ENCODE results near the gene CCR5AS.

Gene CCR5AS

DNA sequence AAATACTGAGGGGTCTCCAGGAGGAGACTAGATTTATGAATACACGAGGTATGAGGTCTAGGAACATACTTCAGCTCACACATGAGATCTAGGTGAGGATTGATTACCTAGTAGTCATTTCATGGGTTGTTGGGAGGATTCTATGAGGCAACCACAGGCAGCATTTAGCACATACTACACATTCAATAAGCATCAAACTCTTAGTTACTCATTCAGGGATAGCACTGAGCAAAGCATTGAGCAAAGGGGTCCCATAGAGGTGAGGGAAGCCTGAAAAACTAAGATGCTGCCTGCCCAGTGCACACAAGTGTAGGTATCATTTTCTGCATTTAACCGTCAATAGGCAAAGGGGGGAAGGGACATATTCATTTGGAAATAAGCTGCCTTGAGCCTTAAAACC, 31.6 kb downstream of the CCR5AS start:
- DNase-seq, result no peak

DNA sequence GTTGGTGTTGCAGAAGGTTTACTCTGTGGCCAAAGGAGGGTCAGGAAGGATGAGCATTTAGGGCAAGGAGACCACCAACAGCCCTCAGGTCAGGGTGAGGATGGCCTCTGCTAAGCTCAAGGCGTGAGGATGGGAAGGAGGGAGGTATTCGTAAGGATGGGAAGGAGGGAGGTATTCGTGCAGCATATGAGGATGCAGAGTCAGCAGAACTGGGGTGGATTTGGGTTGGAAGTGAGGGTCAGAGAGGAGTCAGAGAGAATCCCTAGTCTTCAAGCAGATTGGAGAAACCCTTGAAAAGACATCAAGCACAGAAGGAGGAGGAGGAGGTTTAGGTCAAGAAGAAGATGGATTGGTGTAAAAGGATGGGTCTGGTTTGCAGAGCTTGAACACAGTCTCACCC, 32.1 kb downstream of the CCR5AS start:
- no peak for DNase-seq

DNA sequence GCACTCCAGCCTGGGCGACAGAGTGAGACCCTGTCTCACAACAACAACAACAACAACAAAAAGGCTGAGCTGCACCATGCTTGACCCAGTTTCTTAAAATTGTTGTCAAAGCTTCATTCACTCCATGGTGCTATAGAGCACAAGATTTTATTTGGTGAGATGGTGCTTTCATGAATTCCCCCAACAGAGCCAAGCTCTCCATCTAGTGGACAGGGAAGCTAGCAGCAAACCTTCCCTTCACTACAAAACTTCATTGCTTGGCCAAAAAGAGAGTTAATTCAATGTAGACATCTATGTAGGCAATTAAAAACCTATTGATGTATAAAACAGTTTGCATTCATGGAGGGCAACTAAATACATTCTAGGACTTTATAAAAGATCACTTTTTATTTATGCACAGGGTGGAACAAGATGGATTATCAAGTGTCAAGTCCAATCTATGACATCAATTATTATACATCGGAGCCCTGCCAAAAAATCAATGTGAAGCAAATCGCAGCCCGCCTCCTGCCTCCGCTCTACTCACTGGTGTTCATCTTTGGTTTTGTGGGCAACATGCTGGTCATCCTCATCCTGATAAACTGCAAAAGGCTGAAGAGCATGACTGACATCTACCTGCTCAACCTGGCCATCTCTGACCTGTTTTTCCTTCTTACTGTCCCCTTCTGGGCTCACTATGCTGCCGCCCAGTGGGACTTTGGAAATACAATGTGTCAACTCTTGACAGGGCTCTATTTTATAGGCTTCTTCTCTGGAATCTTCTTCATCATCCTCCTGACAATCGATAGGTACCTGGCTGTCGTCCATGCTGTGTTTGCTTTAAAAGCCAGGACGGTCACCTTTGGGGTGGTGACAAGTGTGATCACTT, 34.1 kb downstream of the CCR5AS start:
- DNase-seq, result peak in 1 of 3 experiments; percentile 3

DNA sequence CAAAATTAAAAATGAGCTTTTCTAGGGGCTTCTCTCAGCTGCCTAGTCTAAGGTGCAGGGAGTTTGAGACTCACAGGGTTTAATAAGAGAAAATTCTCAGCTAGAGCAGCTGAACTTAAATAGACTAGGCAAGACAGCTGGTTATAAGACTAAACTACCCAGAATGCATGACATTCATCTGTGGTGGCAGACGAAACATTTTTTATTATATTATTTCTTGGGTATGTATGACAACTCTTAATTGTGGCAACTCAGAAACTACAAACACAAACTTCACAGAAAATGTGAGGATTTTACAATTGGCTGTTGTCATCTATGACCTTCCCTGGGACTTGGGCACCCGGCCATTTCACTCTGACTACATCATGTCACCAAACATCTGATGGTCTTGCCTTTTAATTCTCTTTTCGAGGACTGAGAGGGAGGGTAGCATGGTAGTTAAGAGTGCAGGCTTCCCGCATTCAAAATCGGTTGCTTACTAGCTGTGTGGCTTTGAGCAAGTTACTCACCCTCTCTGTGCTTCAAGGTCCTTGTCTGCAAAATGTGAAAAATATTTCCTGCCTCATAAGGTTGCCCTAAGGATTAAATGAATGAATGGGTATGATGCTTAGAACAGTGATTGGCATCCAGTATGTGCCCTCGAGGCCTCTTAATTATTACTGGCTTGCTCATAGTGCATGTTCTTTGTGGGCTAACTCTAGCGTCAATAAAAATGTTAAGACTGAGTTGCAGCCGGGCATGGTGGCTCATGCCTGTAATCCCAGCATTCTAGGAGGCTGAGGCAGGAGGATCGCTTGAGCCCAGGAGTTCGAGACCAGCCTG, 35.1 kb downstream of the CCR5AS start:
- DNase-seq, result no peak

DNA sequence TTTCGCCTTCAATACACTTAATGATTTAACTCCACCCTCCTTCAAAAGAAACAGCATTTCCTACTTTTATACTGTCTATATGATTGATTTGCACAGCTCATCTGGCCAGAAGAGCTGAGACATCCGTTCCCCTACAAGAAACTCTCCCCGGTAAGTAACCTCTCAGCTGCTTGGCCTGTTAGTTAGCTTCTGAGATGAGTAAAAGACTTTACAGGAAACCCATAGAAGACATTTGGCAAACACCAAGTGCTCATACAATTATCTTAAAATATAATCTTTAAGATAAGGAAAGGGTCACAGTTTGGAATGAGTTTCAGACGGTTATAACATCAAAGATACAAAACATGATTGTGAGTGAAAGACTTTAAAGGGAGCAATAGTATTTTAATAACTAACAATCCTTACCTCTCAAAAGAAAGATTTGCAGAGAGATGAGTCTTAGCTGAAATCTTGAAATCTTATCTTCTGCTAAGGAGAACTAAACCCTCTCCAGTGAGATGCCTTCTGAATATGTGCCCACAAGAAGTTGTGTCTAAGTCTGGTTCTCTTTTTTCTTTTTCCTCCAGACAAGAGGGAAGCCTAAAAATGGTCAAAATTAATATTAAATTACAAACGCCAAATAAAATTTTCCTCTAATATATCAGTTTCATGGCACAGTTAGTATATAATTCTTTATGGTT, 35.9 kb downstream of the CCR5AS start, which contains the start of gene CCR5:
Gene CCR5, plus strand, starts transcription at position 108 of the 680 bp plus-strand sequence. CDS start 1,957 bp downstream, outside the sequence.
- DNase-seq, result no peak

DNA sequence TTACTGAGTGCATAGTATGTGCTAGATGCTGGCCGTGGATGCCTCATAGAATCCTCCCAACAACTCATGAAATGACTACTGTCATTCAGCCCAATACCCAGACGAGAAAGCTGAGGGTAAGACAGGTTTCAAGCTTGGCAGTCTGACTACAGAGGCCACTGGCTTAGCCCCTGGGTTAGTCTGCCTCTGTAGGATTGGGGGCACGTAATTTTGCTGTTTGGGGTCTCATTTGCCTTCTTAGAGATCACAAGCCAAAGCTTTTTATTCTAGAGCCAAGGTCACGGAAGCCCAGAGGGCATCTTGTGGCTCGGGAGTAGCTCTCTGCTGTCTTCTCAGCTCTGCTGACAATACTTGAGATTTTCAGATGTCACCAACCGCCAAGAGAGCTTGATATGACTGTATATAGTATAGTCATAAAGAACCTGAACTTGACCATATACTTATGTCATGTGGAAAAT, 37.2 kb downstream of the CCR5AS start:
- DNase-seq, result no peak

DNA sequence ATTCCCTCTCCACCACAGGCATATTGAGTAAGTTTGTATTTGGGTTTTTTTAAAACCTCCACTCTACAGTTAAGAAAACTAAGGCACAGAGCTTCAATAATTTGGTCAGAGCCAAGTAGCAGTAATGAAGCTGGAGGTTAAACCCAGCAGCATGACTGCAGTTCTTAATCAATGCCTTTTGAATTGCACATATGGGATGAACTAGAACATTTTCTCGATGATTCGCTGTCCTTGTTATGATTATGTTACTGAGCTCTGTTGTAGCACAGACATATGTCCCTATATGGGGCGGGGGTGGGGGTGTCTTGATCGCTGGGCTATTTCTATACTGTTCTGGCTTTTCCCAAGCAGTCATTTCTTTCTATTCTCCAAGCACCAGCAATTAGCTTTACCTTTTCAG, 37.7 kb downstream of the CCR5AS start:
- no peak for DNase-seq

DNA sequence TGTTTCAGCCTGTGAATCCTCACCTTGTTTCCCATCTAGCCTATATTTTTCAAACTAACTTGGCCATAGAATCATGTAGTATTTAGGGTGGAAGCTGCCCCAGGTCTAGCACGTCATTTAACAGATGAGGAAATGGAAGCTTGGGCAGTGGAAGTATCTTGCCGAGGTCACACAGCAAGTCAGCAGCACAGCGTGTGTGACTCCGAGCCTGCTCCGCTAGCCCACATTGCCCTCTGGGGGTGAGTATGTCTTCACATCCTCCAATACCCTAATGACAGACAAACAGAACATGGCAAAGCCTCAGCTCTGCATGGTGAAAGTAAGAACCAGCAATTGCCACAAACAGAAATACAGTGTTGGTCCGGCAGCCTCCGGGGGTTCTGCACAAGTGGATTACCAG, 38.3 kb downstream of the CCR5AS start:
- DNase-seq, result peak in 1 of 3 experiments; percentile 4

DNA sequence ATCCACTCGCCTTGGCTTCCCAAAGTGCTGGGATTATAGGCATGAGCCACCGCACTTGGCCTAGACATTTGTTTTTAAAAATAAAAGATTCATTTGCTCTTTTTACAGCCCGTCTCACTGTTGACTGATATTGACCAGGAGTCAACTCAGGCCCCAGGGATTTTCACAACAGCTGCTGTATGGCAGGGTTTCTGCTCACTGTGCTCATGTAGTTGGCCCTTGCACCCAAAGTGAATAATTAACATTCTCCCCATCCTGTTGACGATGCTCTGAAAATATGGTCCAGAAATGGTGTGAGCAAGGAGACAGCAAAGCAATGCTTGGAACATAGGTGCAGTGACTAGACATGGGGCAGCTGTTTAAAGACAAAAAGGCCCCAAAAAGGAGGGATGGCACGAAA, 39.1 kb downstream of the CCR5AS start:
- DNase-seq, result no peak

DNA sequence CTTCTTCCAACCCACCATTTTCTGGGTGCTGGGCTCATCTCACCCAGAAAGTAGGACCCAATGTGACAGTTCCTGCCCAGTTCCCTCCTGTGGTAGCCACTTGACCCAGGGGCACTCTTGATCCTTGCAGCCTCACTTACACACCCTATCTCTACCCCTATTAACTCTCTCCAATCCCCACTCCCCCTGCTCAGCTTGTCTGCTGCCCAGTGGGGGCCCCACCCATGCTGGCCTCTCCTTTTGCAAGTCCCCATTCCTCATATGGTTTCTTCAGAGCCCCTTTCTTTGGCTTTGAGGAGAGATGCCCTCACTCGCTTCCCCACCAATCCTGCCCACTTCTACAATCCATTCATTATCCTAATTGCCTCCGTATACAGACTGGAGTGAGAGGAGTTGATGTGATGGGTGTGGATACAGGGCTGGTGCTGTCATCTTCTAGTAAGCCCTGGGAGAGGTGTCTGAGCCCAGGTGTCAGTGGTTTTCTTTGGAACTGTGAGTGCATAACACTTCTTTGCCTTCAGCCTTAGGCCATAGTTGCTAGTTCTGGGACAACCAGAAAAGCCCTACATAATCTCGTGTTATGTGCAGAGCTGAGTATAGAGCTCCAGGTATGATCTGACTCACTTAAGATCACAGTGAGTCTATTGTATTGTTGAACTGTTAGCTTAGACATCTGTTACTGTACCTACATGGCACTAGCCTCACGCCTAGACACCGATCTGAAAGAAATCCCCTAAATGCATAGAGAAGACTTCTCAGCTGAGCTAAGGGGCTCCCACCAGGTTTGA, 40.9 kb downstream of the CCR5AS start:
- DNase-seq, result no peak

DNA sequence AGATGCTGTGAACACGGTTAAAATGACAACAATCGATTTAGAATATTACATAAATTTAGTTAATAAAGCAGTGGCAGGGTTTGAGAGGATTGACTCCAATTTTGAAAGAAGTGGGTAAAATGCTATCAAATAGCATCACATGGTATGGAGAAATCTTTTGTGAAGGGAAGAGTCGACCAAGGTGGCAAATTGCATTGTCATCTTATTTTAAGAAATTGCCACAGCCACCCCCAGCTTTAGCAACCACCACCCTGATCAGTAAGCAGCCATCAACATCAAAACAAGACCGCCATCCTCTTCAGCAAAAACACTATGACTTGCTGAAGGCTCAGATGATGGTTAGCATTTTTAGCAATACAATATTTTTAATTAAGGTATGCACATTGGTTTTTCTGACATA, 41.8 kb downstream of the CCR5AS start:
- DNase-seq, result no peak

DNA sequence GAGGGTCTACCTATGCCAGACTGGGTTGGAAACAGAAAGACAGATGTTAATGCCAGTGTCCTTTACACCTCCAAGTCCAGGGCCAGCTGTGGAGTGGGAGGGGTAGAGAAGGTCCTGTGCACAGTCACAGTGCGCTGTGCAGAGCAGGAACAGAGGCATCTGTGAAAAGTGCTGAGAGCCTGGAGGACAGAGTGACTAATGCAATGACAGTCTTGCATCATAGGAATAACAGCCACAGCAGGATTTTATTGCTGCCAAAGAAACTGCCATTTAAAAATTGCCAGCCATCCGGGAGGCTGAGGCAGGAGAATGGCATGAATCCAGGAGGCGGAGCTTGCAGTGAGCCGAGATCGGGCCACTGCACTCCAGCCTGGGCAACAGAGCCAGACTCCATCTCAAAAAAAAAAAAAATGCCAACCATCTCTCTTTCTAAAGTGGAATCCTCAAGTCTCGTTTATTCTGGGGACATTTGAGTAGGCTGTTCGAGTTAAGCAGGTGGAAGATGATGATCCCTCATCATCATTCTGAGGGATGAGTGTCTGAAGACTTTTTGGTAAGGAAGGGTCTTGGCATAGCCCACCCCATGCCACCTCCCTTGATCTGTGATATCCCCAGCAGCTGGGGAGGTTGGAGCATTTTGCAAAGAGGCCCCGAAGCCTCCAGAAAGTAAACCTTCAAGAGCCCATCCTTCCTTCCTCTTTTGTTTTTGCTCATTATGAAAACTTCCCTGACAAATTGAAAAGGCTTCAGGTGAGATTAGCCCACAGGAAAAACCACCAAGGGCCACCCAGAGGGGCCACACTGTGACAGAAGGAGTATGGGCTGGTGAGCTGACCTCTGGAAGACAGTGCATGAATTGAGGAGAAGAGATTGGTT, 45.2 kb downstream of the CCR5AS start:
- DNase-seq, result no peak

DNA sequence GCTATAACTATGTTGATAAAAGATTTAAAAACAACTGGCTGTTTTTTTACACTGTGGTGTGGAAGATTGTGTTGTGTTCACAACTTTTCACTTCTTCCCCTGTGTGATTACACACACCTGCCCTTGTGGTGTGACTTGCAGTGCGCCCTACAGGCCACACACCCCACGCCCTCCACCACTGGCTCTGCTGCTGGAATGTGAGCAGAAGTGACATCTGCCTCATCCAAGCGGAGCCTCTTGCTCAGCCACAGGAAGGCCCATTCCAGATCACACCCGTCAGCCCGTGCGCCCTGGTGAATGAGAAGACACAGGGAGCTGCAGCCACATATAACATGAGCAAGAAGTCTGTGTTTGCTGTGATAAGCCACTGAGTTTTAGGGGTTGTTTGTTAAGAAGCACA, 46.0 kb downstream of the CCR5AS start:
- DNase-seq, result no peak

DNA sequence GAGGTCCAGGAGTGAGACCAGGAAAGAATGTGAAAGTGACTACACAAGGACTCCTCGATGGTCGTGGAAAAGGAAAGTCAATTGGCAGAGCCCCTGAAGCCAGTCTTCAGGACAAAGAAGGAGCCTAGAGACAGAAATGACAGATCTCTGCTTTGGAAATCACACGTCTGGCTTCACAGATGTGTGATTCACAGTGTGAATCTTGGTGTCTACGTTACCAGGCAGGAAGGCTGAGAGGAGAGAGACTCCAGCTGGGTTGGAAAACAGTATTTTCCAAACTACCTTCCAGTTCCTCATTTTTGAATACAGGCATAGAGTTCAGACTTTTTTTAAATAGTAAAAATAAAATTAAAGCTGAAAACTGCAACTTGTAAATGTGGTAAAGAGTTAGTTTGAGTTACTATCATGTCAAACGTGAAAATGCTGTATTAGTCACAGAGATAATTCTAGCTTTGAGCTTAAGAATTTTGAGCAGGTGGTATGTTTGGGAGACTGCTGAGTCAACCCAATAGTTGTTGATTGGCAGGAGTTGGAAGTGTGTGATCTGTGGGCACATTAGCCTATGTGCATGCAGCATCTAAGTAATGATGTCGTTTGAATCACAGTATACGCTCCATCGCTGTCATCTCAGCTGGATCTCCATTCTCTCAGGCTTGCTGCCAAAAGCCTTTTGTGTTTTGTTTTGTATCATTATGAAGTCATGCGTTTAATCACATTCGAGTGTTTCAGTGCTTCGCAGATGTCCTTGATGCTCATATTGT, 47.0 kb downstream of the CCR5AS start:
- peak; percentile 63 to 90 (median 67) for DNase-seq

DNA sequence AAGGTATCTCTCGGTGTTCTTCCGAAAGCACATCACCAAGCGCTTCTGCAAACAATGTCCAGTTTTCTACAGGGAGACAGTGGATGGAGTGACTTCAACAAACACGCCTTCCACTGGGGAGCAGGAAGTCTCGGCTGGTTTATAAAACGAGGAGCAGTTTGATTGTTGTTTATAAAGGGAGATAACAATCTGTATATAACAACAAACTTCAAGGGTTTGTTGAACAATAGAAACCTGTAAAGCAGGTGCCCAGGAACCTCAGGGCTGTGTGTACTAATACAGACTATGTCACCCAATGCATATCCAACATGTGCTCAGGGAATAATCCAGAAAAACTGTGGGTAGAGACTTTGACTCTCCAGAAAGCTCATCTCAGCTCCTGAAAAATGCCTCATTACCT, 48.4 kb downstream of the CCR5AS start:
- DNase-seq, result no peak

DNA sequence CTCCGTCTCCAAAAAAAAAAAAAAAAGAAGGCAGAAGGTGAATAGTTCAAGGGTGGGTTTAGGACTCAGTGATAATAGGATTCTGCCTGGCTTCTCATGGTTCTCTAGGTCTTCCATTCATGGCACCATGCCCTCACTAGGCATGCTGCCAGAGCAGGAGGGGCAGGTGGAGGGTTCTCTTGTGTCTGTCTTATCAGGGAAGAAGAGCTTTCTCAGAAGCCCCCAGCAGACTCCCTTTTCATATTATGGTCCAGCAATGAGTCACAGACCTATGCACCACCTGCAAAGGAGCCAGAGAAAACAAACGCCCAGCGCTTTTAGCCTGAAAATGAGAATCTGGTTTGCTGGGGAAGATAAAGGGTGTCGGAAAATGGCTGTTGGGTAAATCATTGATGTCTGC, 50.0 kb downstream of the CCR5AS start:
- no peak for DNase-seq

DNA sequence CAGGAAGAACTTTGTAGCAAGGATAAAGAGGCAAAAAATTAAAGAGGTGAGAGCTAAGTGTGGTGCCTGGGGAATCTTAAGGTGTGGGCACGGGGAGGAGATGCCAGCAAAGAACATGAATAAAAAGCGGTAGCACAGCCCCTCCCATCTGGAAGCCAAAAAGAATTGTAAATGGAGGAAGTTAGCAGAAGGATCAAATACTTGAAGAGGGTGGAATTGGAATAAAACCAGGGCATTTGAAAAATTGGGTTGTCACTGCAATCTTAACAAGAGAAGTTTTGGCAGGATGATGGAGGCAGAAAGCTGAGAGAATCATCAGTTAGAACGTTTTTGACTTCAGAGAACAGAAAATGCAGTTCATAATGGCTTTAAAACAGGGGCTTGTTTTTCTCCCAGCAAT, 50.6 kb downstream of the CCR5AS start:
- DNase-seq, result no peak

DNA sequence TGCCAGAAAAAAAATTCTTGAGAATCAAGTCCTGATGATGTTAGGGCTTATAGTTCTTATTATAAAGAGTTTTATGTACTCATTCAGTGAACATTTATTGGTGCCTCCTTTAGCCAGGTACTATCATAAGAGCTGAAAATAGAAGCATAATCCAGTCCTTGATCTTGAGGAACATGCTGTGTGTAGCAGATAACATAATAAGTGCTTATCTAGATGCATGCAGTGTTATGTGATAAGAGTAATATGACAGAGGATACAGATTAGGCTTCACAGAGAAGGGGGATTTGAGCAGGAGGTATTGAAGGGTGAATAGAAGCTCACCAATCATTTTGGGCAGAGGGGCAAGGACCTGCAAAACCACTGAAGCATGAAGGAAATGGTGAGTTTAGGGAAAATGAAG, 51.9 kb downstream of the CCR5AS start:
- DNase-seq, result no peak

DNA sequence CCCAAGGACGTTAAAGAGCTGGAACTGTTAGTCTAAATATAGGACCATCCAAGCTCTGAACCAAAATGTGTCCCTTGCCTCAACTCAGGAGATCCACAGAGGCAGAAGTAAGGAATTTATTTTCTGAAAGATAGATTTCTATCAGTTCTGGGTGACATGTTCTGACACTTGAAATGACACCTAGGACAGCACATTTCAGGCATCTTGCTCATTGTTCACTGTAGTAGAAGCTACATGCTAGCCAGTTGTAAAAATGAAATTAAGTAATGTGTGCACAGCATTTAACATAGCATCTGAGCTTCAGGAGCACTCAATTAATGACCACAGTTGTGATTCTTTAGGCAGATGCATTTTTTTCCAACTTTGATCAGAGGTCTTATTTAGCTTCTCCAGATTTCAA, 52.4 kb downstream of the CCR5AS start:
- no peak for DNase-seq

DNA sequence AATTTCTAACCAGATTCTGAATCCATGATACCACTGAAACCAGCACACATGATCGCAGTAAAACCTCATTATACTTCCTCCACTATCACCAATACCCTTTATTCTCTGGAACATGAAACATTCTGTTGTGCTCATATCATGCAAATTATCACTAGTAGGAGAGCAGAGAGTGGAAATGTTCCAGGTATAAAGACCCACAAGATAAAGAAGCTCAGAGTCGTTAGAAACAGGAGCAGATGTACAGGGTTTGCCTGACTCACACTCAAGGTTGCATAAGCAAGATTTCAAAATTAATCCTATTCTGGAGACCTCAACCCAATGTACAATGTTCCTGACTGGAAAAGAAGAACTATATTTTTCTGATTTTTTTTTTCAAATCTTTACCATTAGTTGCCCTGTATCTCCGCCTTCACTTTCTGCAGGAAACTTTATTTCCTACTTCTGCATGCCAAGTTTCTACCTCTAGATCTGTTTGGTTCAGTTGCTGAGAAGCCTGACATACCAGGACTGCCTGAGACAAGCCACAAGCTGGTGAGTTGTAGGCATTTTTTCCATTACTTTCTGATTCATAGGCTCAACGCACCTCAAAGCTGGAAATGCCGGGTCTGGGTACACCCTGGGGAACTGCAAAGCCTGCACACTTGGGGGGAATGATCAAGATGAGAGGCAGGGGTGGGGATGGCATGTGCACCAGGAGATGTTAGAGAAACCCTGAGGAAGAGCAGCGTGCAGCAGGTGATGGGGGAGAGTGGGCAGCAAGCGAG, 53.0 kb downstream of the CCR5AS start, which contains the start of gene CCR2:
Gene CCR2, plus strand, starts transcription at position 465 of the 764 bp plus-strand sequence. CDS start 3,417 bp downstream, outside the sequence.
- no peak for DNase-seq

Measured in NCI-H1417 (cell line).